ENCODE data around the gene CTBP2.

GRCh38 chr10:125073996-125074395, 86.4 kb downstream of the CTBP2 start:
- TF ChIP-seq CTCF (IDR thresholded peaks at IDR 0.05), result no peak
- TF ChIP-seq POLR2A (IDR thresholded peaks at IDR 0.05), result no peak

All from gastroesophageal sphincter (tissue), 3 donors.